A172 (cell line): Measurements from ENCODE around the gene ICOSLG. TPM values are rescaled to one million over a fixed set of nuclear protein-coding genes. Genes with fewer than 3 reads are reported as not detected.
"Not testable (repeated sequence)": the region's sequence is repeated elsewhere in the genome, so short reads cannot be mapped to it uniquely, and the experiment has no call there.

Source experiments
- DNase-seq: peaks from one replicate; pipeline ENCODE4 v3.0.0-alpha.2; 2015; ENCODE audit warnings: low spot score
- total RNA-seq: library from RNA; depleted of rRNA; stranded (reverse); fragments of >200 nt; shearing (Covaris generic); gene quantifications from 2 replicates; pipeline ENCODE4 v1.2.3, GENCODE V29; 2014

Gene ICOSLG
- total RNA-seq, 1 experiment from 2014 or later = 1.8 TPM

- not testable (repeated sequence) for DNase-seq
Measured at GRCh38 chr21:44225605-44226004, 15.1 kb downstream of the ICOSLG start.

- DNase-seq = not testable (repeated sequence)
Measured at GRCh38 chr21:44223334-44223733, 17.4 kb downstream of the ICOSLG start.

GRCh38 chr21:44220674-44221073 is 20.1 kb downstream of the ICOSLG start:
- not testable (repeated sequence) for DNase-seq

GRCh38 chr21:44218461-44218860 is 22.3 kb downstream of the ICOSLG start:
- not testable (repeated sequence) for DNase-seq

GRCh38 chr21:44211978-44212377 is 28.8 kb downstream of the ICOSLG start:
- not testable (repeated sequence) for DNase-seq

GRCh38 chr21:44211574-44211973 is 29.2 kb downstream of the ICOSLG start:
- not testable (repeated sequence) for DNase-seq

GRCh38 chr21:44207860-44208646 is 32.7 kb downstream of the ICOSLG start:
- not testable (repeated sequence) for DNase-seq

GRCh38 chr21:44206698-44207676 is 33.8 kb downstream of the ICOSLG start:
- DNase-seq = not testable (repeated sequence)

GRCh38 chr21:44206187-44206586 is 34.6 kb downstream of the ICOSLG start:
- DNase-seq = not testable (repeated sequence)

- not testable (repeated sequence) for DNase-seq
Measured at GRCh38 chr21:44202590-44203299, 38.0 kb downstream of the ICOSLG start.

- not testable (repeated sequence) for DNase-seq
Measured at GRCh38 chr21:44199997-44200396, 40.7 kb downstream of the ICOSLG start.

GRCh38 chr21:44199448-44199847 is 41.3 kb downstream of the ICOSLG start:
- no peak for DNase-seq

- not testable (repeated sequence) for DNase-seq
Measured at GRCh38 chr21:44197156-44197516, 43.6 kb downstream of the ICOSLG start.

- DNase-seq = not testable (repeated sequence)
Measured at GRCh38 chr21:44196212-44197155, 44.3 kb downstream of the ICOSLG start.

GRCh38 chr21:44194888-44195287 is 45.9 kb downstream of the ICOSLG start:
- not testable (repeated sequence) for DNase-seq

- DNase-seq = not testable (repeated sequence)
Measured at GRCh38 chr21:44194451-44194850, 46.3 kb downstream of the ICOSLG start.

GRCh38 chr21:44193108-44193507 is 47.6 kb downstream of the ICOSLG start:
- not testable (repeated sequence) for DNase-seq

- not testable (repeated sequence) for DNase-seq
Measured at GRCh38 chr21:44190349-44191271, 50.1 kb downstream of the ICOSLG start.

- not testable (repeated sequence) for DNase-seq
Measured at GRCh38 chr21:44184862-44185261, 55.9 kb downstream of the ICOSLG start.
